ENCODE results near the gene DCUN1D2. TPM values are rescaled to one million over a fixed set of nuclear protein-coding genes. Genes with fewer than 3 reads are reported as not detected.
"Not testable (repeated sequence)": the region's sequence is repeated elsewhere in the genome, so short reads cannot be mapped to it uniquely, and the experiment has no call there.

The DCUN1D2 gene
- polyA plus RNA-seq, 4 donors, result 17.8 to 35.2 (median 19.4) TPM

- DNase-seq (ENCODE audit: low read depth in 4 of 4, low spot score in 3 of 4), result no peak
Measured at GRCh38 chr13:113449693-113450347, 40.7 kb downstream of the DCUN1D2 start.

GRCh38 chr13:113448885-113449692 lies 41.4 kb downstream of the DCUN1D2 start:
- DNase-seq (ENCODE audit: low read depth in 4 of 4, low spot score in 3 of 4), result no peak

GRCh38 chr13:113448545-113448884 lies 42.0 kb downstream of the DCUN1D2 start:
- no peak for DNase-seq (ENCODE audit: low read depth in 4 of 4, low spot score in 3 of 4)

- no peak for DNase-seq (ENCODE audit: low read depth in 4 of 4, low spot score in 3 of 4)
Measured at GRCh38 chr13:113447596-113447995, 42.9 kb downstream of the DCUN1D2 start.

GRCh38 chr13:113446488-113446854 lies 44.0 kb downstream of the DCUN1D2 start:
- no peak for DNase-seq (ENCODE audit: low read depth in 4 of 4, low spot score in 3 of 4)

GRCh38 chr13:113445791-113446487 lies 44.6 kb downstream of the DCUN1D2 start:
- no peak for DNase-seq (ENCODE audit: low read depth in 4 of 4, low spot score in 3 of 4)

GRCh38 chr13:113443991-113444390 lies 46.5 kb downstream of the DCUN1D2 start:
- DNase-seq (ENCODE audit: low read depth in 4 of 4, low spot score in 3 of 4), result no peak

GRCh38 chr13:113442985-113443362 lies 47.5 kb downstream of the DCUN1D2 start:
- DNase-seq (ENCODE audit: low read depth in 4 of 4, low spot score in 3 of 4), result no peak

- DNase-seq (ENCODE audit: low read depth in 4 of 4, low spot score in 3 of 4), result no peak
Measured at GRCh38 chr13:113442354-113442984, 48.0 kb downstream of the DCUN1D2 start.

GRCh38 chr13:113441661-113442060 lies 48.9 kb downstream of the DCUN1D2 start:
- no peak for DNase-seq (ENCODE audit: low read depth in 4 of 4, low spot score in 3 of 4)

GRCh38 chr13:113437408-113438010 lies 53.0 kb downstream of the DCUN1D2 start:
- no peak for DNase-seq (ENCODE audit: low read depth in 4 of 4, low spot score in 3 of 4)

GRCh38 chr13:113436866-113437265 lies 53.6 kb downstream of the DCUN1D2 start:
- not testable (repeated sequence) for DNase-seq (ENCODE audit: low read depth in 4 of 4, low spot score in 3 of 4)

- DNase-seq (ENCODE audit: low read depth in 4 of 4, low spot score in 3 of 4), result not testable (repeated sequence)
Measured at GRCh38 chr13:113435907-113436306, 54.6 kb downstream of the DCUN1D2 start.

GRCh38 chr13:113433391-113433916 lies 57.1 kb downstream of the DCUN1D2 start:
- DNase-seq (ENCODE audit: low read depth in 4 of 4, low spot score in 3 of 4), result no peak

- no peak for DNase-seq (ENCODE audit: low read depth in 4 of 4, low spot score in 3 of 4)
Measured at GRCh38 chr13:113432506-113433270, 57.8 kb downstream of the DCUN1D2 start.

GRCh38 chr13:113431171-113431570 lies 59.3 kb downstream of the DCUN1D2 start:
- DNase-seq (ENCODE audit: low read depth in 4 of 4, low spot score in 3 of 4), result no peak

GRCh38 chr13:113430378-113431110 lies 60.0 kb downstream of the DCUN1D2 start:
- DNase-seq (ENCODE audit: low read depth in 4 of 4, low spot score in 3 of 4), result no peak

GRCh38 chr13:113429608-113429985 lies 60.9 kb downstream of the DCUN1D2 start:
- DNase-seq (ENCODE audit: low read depth in 4 of 4, low spot score in 3 of 4), result no peak
